ENCODE results near the gene GJC2. TPM values are rescaled to one million over a fixed set of nuclear protein-coding genes. Genes with fewer than 3 reads are reported as not detected.

GJC2 gene
- total and polyA plus RNA-seq, 10 of the 15 experiments (the other 5 are each of a cell fraction or from before 2014, with no cell fraction given): 0.04 to 0.44 (median 0.07) TPM; not detected in 4

- H3K4me3 ChIP-seq: no peak overlapping the region
- no peak overlapping the region for H3K9ac ChIP-seq (ENCODE audit: control insufficient read depth, insufficient read depth, low read length)
- BruUV-seq (replicated peaks): no TSS peak
- ChIA-PET RAD21 (ENCODE audit: unreplicated experiment) (no interaction called here), POLR2A (no interaction called here), CTCF (no interaction called here), SMC1A (ENCODE audit: uncharacterized antibody, unreplicated experiment) (interaction anchor here (0.6 kb wide), 1 partner anchor 272 kb away, joined by 3 read pairs; no protein-coding TSS in a partner anchor)
- no peak overlapping the region for H3K4me2 ChIP-seq (ENCODE audit: control insufficient read depth, insufficient read depth)
- no peak for DNase-seq (ENCODE audit: low read depth, low spot score)
- no peaks in the 10 kb centered on the region for H3K79me2 ChIP-seq (ENCODE audit: control insufficient read depth, insufficient read depth, low read length)
- no peak overlapping the region for H2AFZ ChIP-seq (ENCODE audit: control insufficient read depth, low read depth, low read length)
- H3K36me3 ChIP-seq (ENCODE audit: control insufficient read depth in 2 of 2, insufficient read depth in 2 of 2, low read length in 1 of 2): no peaks in the 10 kb centered on the region
- H3K27ac ChIP-seq (ENCODE audit: control insufficient read depth, insufficient read depth): no peak overlapping the region
- no peaks in the 10 kb centered on the region for H4K20me1 ChIP-seq (ENCODE audit: control insufficient read depth, insufficient read depth)
- no peaks in the 10 kb centered on the region for H3K9me3 ChIP-seq (replicated peaks; ENCODE audit: control insufficient read depth, insufficient read depth, low read length)
- 53% methylated on average over 11 of the region's 11 CpGs for WGBS (ENCODE audit: insufficient coverage, insufficient replicate concordance, low lambda C conversion rate, missing lambda C conversion rate)
- H3K4me1 ChIP-seq (ENCODE audit: control insufficient read depth, insufficient read depth, low read length): no peaks in the 10 kb centered on the region
- ATAC-seq: no peak
- no peaks in the 10 kb centered on the region for H3K27me3 ChIP-seq (replicated peaks in 1 of 2; ENCODE audit: control insufficient read depth in 2 of 2, insufficient read depth in 2 of 2, low read length in 1 of 2)
- intact Hi-C loops (cut with micrococcal nuclease; ENCODE audit: unreplicated experiment) (no loop called here), in situ Hi-C loops (cut with MboI) (no loop called here)
- no peak for FAIRE-seq
- no peak for TF ChIP-seq MEF2B (IDR thresholded peaks at IDR 0.05; ENCODE audit: partially characterized antibody, poor library complexity, severe bottlenecking)
- TF ChIP-seq, protein P1, sequence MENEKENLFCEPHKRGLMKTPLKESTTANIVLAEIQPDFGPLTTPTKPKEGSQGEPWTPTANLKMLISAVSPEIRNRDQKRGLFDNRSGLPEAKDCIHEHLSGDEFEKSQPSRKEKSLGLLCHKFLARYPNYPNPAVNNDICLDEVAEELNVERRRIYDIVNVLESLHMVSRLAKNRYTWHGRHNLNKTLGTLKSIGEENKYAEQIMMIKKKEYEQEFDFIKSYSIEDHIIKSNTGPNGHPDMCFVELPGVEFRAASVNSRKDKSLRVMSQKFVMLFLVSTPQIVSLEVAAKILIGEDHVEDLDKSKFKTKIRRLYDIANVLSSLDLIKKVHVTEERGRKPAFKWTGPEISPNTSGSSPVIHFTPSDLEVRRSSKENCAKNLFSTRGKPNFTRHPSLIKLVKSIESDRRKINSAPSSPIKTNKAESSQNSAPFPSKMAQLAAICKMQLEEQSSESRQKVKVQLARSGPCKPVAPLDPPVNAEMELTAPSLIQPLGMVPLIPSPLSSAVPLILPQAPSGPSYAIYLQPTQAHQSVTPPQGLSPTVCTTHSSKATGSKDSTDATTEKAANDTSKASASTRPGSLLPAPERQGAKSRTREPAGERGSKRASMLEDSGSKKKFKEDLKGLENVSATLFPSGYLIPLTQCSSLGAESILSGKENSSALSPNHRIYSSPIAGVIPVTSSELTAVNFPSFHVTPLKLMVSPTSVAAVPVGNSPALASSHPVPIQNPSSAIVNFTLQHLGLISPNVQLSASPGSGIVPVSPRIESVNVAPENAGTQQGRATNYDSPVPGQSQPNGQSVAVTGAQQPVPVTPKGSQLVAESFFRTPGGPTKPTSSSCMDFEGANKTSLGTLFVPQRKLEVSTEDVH (IDR thresholded peaks at IDR 0.05; ENCODE audit: low read depth, partially characterized antibody): no peak
- TF ChIP-seq SMARCA5 (IDR thresholded peaks at IDR 0.05): no peak
- no peak for TF ChIP-seq RBBP5 (conservative IDR thresholded peaks at IDR 0.05)
- TF ChIP-seq POLR2AphosphoS5 (IDR thresholded peaks at IDR 0.05; ENCODE audit: low read length): no peak
- no peak for TF ChIP-seq MYC (IDR thresholded peaks at IDR 0.05; ENCODE audit: insufficient read depth, insufficient read length, insufficient replicate concordance, low read length, severe bottlenecking)
- no peak for TF ChIP-seq TCF12 (IDR thresholded peaks at IDR 0.05; ENCODE audit: low read depth, low read length)
- no peak for TF ChIP-seq NBN (IDR thresholded peaks at IDR 0.05)
- no peak for TF ChIP-seq SP1 (IDR thresholded peaks at IDR 0.05; ENCODE audit: low read depth, low read length)
- no peak for TF ChIP-seq NFYB (IDR thresholded peaks at IDR 0.05; ENCODE audit: insufficient read depth, low read depth, low read length)
- TF ChIP-seq, protein P2, sequence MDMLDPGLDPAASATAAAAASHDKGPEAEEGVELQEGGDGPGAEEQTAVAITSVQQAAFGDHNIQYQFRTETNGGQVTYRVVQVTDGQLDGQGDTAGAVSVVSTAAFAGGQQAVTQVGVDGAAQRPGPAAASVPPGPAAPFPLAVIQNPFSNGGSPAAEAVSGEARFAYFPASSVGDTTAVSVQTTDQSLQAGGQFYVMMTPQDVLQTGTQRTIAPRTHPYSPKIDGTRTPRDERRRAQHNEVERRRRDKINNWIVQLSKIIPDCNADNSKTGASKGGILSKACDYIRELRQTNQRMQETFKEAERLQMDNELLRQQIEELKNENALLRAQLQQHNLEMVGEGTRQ (IDR thresholded peaks at IDR 0.05; ENCODE audit: borderline replicate concordance, low read depth, low read length): no peak
- TF ChIP-seq STAT3 (IDR thresholded peaks at IDR 0.05; ENCODE audit: low read depth, low read length): no peak
- no peak for TF ChIP-seq USF1 (IDR thresholded peaks at IDR 0.05; ENCODE audit: borderline replicate concordance, extremely low read length, insufficient read depth, low read depth, low read length)
- TF ChIP-seq NR2F1 (conservative IDR thresholded peaks at IDR 0.05): no peak
- no peak for TF ChIP-seq MYB (IDR thresholded peaks at IDR 0.05; ENCODE audit: borderline replicate concordance, low read depth, low read length)
- no peak for TF ChIP-seq YY1 (IDR thresholded peaks at IDR 0.05; ENCODE audit: low read depth, low read length)
- no peak for TF ChIP-seq LARP7 (IDR thresholded peaks at IDR 0.05)
- no peak for TF ChIP-seq NFXL1 (IDR thresholded peaks at IDR 0.05; ENCODE audit: borderline replicate concordance)
These were observed 35.9 kb downstream of the GJC2 start for GRCh38 chr1:228185641-228185965.
